ENCODE measurements around the gene MPIG6B. TPM values are rescaled to one million over a fixed set of nuclear protein-coding genes. Genes with fewer than 3 reads are reported as not detected.

MPIG6B gene
- total and polyA plus RNA-seq, 2 experiments from 2014 or later = not detected

DNA sequence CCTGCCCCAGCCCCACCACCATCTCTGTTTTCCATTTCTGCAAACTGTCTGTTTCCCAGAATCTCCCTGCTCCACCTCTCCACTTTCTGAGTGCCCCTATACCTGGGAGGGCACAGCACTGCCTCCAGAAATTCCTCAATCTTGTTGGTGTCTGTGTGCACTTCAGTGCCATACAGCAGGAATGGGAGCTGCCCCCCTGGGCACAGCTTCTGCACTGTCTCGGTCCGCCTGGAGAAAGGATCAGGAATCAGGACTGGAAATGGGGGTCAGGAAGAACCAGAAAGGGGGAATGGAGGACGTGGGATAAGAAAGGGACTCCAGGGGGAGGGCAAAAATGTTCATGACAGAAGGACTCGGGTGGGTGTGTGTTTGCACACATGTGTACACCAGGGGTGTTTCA is 10.6 kb downstream of the MPIG6B start:
- Histone ChIP-seq H4K20me1 (ENCODE audit: insufficient read depth) (no peaks in the 10 kb centered on the region), H3K27me3 (replicated peaks; ENCODE audit: insufficient read depth) (no peaks in the 10 kb centered on the region), H3K79me2 (ENCODE audit: insufficient read depth) (peaks cover 58% of the 10 kb centered on the region), H3K4me1 (ENCODE audit: insufficient read depth) (peaks cover 41% of the 10 kb centered on the region), H3K27ac (peak overlapping the region; percentile 87), H3K4me2 (ENCODE audit: unreplicated experiment) (peak overlapping the region; percentile 98), H3F3A (ENCODE audit: insufficient read depth) (peaks cover 67% of the 10 kb centered on the region), H2AFZ (no peak overlapping the region), H3K9me3 (ENCODE audit: low read depth) (no peaks in the 10 kb centered on the region), H3K9ac (peak overlapping the region; percentile 95), H3K9me2 (ENCODE audit: insufficient read depth) (no peaks in the 10 kb centered on the region), H3K4me3 (peak overlapping the region; percentile 100), H3K36me3 (ENCODE audit: low read depth) (peaks cover 33% of the 10 kb centered on the region)
- 64% methylated on average over 4 of the region's 4 CpGs for WGBS, 2 experiments (ENCODE audit: low coverage in 1 of 2, low lambda C conversion rate in 2 of 2, missing lambda C conversion rate in 2 of 2)
- in situ Hi-C loops (cut with MboI) = no loop called here
- no peak for TF ChIP-seq EZH2 (IDR thresholded peaks at IDR 0.05; ENCODE audit: insufficient read depth, poor library complexity, severe bottlenecking)
- TF ChIP-seq EZH2phosphoT487 (IDR thresholded peaks at IDR 0.05; ENCODE audit: insufficient read depth, low read depth) = no peak
- DNase-seq = no peak

DNA sequence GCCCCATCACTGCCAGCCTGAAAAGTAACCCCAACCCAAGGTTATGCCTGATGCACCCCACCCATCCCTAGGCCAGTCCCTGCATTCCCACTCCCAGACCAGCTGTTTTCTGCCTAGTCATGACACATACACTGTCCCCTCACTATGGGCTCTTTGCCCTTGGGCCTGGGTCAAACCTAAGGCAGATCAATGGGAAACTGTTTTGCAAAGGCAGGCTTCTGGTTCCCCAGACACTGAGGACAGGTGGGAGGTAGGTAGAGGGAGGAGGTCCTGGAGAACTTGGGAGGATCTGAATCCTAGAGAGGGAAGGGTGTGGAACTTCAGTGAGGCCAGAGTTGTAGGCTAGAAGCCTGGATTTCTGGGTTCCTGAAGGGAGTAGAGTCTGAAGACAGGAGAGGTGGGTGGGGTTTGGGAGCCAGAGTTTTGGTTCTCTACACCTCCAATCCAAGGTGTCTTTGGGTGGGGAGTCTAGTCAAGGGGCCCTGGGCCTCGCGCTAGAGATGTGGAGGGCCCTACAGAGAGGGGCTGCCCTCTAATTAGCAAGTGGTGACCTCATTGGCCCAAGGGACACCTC is 11.2 kb downstream of the MPIG6B start:
- H3K27me3 ChIP-seq (replicated peaks; ENCODE audit: insufficient read depth) = no peaks in the 10 kb centered on the region
- 0 out of 2 replicates have a peak overlapping the region, but pooled peaks have one; percentile 41 for H2AFZ ChIP-seq
- DNase-seq = no peak
- peaks cover 58% of the 10 kb centered on the region for H3K79me2 ChIP-seq (ENCODE audit: insufficient read depth)
- peaks cover 44% of the 10 kb centered on the region for H3K4me1 ChIP-seq (ENCODE audit: insufficient read depth)
- H3K9ac ChIP-seq = peak overlapping the region; percentile 95
- H3K4me2 ChIP-seq (ENCODE audit: unreplicated experiment) = peak overlapping the region; percentile 98
- no peaks in the 10 kb centered on the region for H3K9me3 ChIP-seq (ENCODE audit: low read depth)
- H3K9me2 ChIP-seq (ENCODE audit: insufficient read depth) = no peaks in the 10 kb centered on the region
- peaks cover 33% of the 10 kb centered on the region for H3K36me3 ChIP-seq (ENCODE audit: low read depth)
- H3K27ac ChIP-seq = peak overlapping the region; percentile 87
- 0% methylated on average over 1 to 2 of the region's 2 CpGs for WGBS, 2 experiments (ENCODE audit: low coverage in 1 of 2, low lambda C conversion rate in 2 of 2, missing lambda C conversion rate in 2 of 2)
- H4K20me1 ChIP-seq (ENCODE audit: insufficient read depth) = no peaks in the 10 kb centered on the region
- peak overlapping the region; percentile 100 for H3K4me3 ChIP-seq
- peaks cover 71% of the 10 kb centered on the region for H3F3A ChIP-seq (ENCODE audit: insufficient read depth)
- TF ChIP-seq EZH2 (IDR thresholded peaks at IDR 0.05; ENCODE audit: insufficient read depth, poor library complexity, severe bottlenecking) (no peak), EZH2phosphoT487 (IDR thresholded peaks at IDR 0.05; ENCODE audit: insufficient read depth, low read depth) (no peak)
- in situ Hi-C loops (cut with MboI) = no loop called here

DNA sequence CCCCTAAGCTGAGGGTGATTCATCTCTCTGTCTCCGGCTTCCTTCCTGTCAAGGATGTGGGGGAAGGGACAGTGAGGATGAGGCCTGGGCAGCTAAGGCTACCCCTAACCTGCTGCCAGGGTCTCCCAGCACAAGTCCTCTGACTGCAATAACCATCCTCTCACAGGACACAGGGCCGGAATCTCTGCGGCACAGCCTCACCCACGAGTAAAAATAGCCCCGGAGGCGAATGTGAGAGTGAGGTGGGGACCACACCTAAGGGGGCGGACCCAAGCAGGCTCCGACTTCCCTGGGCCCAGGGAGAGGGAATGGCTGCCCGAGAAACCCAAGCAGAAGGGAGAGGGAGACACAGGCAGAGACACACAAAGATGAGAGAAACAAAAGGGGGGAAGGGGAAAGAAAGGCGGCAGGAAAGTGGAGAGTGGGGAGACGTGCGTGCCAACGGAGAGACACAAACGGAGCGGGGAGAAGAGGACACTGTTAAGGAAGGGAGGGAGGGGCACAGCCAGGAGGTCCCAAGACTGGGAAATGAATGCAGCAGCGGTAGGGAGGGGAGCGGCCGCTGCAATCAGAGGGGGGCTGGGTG is 11.7 kb downstream of the MPIG6B start:
- H3K27me3 ChIP-seq (replicated peaks; ENCODE audit: insufficient read depth) = no peaks in the 10 kb centered on the region
- H3K36me3 ChIP-seq (ENCODE audit: low read depth) = peaks cover 33% of the 10 kb centered on the region
- H4K20me1 ChIP-seq (ENCODE audit: insufficient read depth) = no peaks in the 10 kb centered on the region
- peaks cover 72% of the 10 kb centered on the region for H3F3A ChIP-seq (ENCODE audit: insufficient read depth)
- peak; percentile 82 for DNase-seq
- H2AFZ ChIP-seq = peak overlapping the region; percentile 41
- no peak for TF ChIP-seq EZH2 (IDR thresholded peaks at IDR 0.05; ENCODE audit: insufficient read depth, poor library complexity, severe bottlenecking)
- no peak for TF ChIP-seq EZH2phosphoT487 (IDR thresholded peaks at IDR 0.05; ENCODE audit: insufficient read depth, low read depth)
- H3K79me2 ChIP-seq (ENCODE audit: insufficient read depth) = peaks cover 58% of the 10 kb centered on the region
- in situ Hi-C loops (cut with MboI) = no loop called here
- peak overlapping the region; percentile 100 for H3K4me3 ChIP-seq
- H3K4me2 ChIP-seq (ENCODE audit: unreplicated experiment) = peak overlapping the region; percentile 98
- H3K9me2 ChIP-seq (ENCODE audit: insufficient read depth) = no peaks in the 10 kb centered on the region
- peak overlapping the region; percentile 95 for H3K9ac ChIP-seq
- H3K9me3 ChIP-seq (ENCODE audit: low read depth) = no peaks in the 10 kb centered on the region
- peaks cover 45% of the 10 kb centered on the region for H3K4me1 ChIP-seq (ENCODE audit: insufficient read depth)
- WGBS, 2 experiments (ENCODE audit: low coverage in 1 of 2, low lambda C conversion rate in 2 of 2, missing lambda C conversion rate in 2 of 2) = 1% methylated on average over 15 to 18 of the region's 18 CpGs
- peak overlapping the region; percentile 87 for H3K27ac ChIP-seq

DNA sequence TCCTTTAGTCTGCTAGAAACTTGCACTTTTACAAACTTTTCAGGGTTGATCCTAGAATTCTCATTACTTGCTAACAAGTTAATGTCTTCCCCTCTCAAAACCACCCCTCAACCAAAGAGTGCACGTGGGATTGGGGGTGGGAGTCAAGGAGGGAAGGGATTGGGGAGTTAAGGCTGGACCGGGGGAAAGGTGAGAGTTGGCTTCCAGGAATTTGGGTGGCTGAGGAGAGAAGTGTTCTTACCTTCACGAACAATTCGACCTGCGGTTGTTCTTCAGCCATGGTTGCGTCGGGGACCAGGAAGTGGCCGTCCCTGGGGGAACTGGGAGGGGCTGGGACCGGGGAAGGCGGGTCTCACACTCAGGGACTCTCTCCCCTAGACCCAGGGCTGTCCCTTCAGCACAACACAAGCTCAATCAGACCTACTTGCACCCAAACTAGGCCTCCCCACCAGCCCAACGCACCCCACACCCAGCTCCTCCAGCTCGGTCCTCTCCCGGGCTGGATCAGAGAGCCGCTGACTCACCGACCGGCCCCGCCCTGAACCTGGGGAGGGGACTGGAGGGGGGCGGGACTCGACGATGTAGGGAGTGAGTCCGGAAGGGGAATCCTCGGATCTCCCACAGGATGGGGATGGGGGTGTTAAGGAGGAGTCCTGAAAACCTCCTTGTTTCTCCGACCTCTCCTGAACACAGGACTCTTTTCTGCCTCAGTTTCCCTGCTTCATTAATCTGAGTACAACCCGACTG is 13.0 kb downstream of the MPIG6B start, which contains the start of gene CLIC1:
Gene CLIC1 (minus strand): TSS at position 510 of the 747 bp plus-strand sequence. CDS start 230 bp downstream, at position 280.
- peaks cover 62% of the 10 kb centered on the region for H3F3A ChIP-seq (ENCODE audit: insufficient read depth)
- TF ChIP-seq EZH2 (IDR thresholded peaks at IDR 0.05; ENCODE audit: insufficient read depth, poor library complexity, severe bottlenecking) (no peak), EZH2phosphoT487 (IDR thresholded peaks at IDR 0.05; ENCODE audit: insufficient read depth, low read depth) (no peak)
- H3K9ac ChIP-seq = peak within 1 kb of the TSS; percentile 95
- H4K20me1 ChIP-seq (ENCODE audit: insufficient read depth) = no peaks in the 10 kb centered on the region
- H3K9me2 ChIP-seq (ENCODE audit: insufficient read depth) = no peaks in the 10 kb centered on the region
- 0 to 1% methylated on average over 11 to 24 of the region's 24 CpGs for WGBS, 2 experiments (ENCODE audit: low coverage in 1 of 2, low lambda C conversion rate in 2 of 2, missing lambda C conversion rate in 2 of 2)
- peaks cover 43% of the 10 kb centered on the region for H3K4me1 ChIP-seq (ENCODE audit: insufficient read depth)
- peak within 1 kb of the TSS; percentile 75 for H2AFZ ChIP-seq
- H3K27ac ChIP-seq = peak within 1 kb of the TSS; percentile 87
- H3K4me3 ChIP-seq = peak within 1 kb of the TSS; percentile 100
- in situ Hi-C loops (cut with MboI) = no loop called here
- no peaks in the 10 kb centered on the region for H3K27me3 ChIP-seq (replicated peaks; ENCODE audit: insufficient read depth)
- peak within 1 kb of the TSS; percentile 98 for H3K4me2 ChIP-seq (ENCODE audit: unreplicated experiment)
- peaks cover 27% of the 10 kb centered on the region for H3K36me3 ChIP-seq (ENCODE audit: low read depth)
- H3K9me3 ChIP-seq (ENCODE audit: low read depth) = no peaks in the 10 kb centered on the region
- DNase-seq = peak; percentile 92
- peaks cover 58% of the 10 kb centered on the region for H3K79me2 ChIP-seq (ENCODE audit: insufficient read depth)

Data from GM23248 (cell line).